Measurements from ENCODE around the gene CISD2.
"Not testable (repeated sequence)": the region's sequence is repeated elsewhere in the genome, so short reads cannot be mapped to it uniquely, and the experiment has no call there.

Gene CISD2, protein sequence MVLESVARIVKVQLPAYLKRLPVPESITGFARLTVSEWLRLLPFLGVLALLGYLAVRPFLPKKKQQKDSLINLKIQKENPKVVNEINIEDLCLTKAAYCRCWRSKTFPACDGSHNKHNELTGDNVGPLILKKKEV

DNA sequence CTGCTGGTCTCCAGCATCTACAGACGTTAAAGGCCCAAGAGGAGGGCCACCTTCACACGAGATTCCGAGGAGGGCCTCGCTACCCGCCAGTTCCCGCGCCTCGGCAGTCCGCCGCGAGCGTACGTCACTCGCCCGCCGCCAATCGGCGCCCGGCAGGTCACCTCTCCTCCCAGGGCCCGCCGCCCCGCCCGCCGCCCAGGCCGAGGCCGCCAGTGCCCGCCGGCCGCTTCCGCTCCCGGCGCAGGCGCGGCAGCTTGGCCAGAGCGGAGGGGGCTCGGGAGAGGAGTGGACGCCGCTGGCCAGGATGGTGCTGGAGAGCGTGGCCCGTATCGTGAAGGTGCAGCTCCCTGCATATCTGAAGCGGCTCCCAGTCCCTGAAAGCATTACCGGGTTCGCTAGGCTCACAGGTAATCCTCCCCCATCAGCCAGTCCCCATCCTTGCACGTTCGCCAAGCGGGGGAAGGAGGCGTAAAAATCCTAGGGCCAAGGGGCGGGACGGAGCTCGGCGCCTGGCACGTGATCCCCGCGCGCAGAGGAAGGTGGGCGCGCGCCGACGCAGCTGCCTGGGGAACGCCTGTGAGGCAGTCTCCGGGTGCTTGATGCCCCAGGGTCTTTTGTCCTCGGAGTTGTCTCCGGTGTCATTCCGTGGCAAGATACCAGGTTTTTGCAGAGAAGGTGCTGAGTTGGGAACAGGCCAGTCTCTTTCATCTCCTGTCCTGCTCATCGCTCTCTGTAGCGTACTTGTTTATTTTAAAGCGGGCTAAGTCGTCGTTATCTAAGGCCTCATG is at the start of gene CISD2:
Gene CISD2 (plus strand): TSS at position 212 of the 788 bp plus-strand sequence. CDS start 93 bp downstream, at position 305.
- peak; percentile 80 to 83 for DNase-seq (ENCODE audit: low read depth in 2 of 2)

DNA sequence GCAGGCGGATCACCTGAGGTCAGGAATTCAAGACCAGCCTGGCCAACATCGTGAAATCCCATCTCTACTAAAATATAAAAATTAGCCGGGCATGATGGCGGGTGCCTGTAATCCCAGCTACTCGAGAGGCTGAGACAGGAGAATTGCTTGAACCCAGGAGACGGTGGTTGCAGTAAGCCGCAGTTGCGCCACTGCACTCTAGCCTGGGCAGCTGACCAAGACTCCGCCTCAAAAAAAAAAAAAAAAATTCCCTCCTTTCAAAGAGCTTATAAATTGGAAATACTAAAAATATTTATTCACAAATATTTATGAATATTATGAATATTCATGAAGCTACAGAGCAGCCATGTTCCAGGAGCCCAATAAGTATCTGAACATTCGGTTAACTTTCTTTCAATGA is 49.7 kb upstream of the CISD2 start:
- not testable (repeated sequence) for DNase-seq (ENCODE audit: low read depth in 2 of 2)

DNA sequence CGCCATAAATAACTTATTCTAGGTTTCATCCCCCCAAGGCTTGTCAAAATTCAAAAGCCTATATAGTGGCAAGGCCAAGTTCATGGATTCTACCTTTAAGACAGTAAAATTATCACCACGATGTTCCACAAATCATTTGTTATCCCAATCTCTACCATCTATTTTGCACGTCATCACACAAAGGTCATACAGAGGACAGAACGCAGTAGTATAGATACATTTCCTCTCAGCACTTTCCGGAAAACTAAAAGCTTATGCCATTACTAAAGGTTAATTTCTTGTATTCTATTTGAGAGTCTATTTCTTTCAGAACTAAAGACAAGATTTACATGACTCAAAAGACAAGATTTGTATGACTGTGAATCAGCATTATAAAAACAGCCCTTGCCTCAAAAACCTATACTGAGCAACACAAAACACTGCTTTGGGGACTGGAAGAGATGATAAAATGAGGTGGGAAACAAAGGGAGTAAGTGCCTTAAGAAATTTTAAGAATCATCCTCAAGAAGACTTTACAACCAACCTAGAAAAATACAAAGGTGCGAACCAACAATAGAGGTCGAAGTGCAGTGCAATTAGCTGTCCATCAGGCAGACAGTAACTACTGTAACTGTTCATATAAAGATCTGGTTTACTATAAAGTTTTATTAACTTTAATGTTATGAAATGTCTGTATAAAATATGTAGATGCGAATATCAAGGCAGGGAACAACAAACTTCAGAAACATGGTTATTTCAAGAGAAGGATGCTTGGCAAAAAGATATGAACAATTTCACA is 49.0 kb upstream of the CISD2 start:
- DNase-seq (ENCODE audit: low read depth in 2 of 2), result no peak

DNA sequence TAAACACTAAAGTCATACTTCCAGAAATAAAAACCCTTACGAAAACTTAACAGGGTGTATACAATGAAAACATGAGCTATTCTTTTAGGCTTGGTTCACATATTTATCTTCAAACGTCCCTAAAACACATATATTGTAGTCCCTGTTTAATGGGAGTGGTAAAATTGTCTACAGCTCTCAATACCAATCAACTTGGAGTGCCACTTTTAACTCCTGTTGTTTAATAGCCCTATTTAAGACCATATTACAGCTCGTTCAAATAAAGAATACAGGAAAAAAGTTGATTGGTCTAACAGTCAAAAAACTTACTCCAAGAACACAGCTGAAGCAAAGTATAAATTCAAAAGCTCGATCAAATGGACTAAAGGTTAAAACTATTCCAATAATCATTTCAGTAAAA is 45.3 kb upstream of the CISD2 start:
- no peak for DNase-seq (ENCODE audit: low read depth in 2 of 2)

- no peak for DNase-seq (ENCODE audit: low read depth in 2 of 2)
Observed at GRCh38 chr4:102823897-102824296, 44.9 kb upstream of the CISD2 start.

GRCh38 chr4:102824398-102824797 is 44.4 kb upstream of the CISD2 start:
- DNase-seq (ENCODE audit: low read depth in 2 of 2), result no peak

- DNase-seq (ENCODE audit: low read depth in 2 of 2), result no peak
Observed at GRCh38 chr4:102825261-102826091, 43.3 kb upstream of the CISD2 start.

- DNase-seq (ENCODE audit: low read depth in 2 of 2), result no peak
Observed at GRCh38 chr4:102826105-102826889, 42.5 kb upstream of the CISD2 start.

DNA sequence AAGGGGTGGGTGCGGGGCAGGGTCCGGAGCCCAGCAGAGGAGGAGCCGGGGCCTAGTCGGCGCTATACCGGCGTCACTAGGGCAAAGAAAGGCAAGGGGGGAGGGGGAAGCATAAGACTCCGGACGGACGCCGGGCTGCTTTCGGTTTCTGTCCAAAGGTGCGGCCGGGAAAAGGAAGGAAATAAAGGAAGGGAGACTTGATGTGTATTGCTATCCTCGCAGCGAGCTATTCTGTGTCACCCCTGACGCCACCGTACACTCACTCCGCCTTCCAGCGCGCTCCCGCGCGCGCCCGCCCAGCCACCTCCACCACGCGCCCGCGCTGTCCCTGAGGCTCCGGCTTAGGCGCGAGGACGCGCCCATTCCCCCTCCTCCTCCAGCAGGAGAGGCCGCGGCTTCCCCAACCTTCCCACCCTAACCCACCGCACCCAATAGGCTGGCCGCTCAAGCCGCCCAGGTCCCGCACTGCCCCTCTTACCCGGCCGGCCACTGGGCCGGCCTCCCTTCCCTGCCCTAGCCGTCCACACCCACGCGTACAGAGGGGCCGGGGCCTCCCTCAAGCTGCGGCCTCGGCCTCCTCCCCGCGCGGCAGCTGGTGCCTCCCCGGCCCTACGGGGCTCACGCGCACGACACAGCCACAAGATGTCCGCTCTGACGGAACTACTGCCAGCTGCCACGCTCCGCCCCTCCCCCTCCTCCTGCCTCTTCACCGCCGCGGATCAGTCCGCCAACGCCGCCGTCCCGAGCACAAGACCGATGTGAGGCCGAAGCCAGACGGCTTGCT is 41.7 kb upstream of the CISD2 start, which contains the start of gene UBE2D3:
Gene UBE2D3 (minus strand): TSS at position 662 of the 784 bp plus-strand sequence. CDS start 1,043 bp downstream, outside the sequence.
- DNase-seq (ENCODE audit: low read depth in 2 of 2), result peak; percentile 93

- DNase-seq (ENCODE audit: low read depth in 2 of 2), result peak; percentile 95 to 97
Observed at GRCh38 chr4:102827674-102828496, 40.9 kb upstream of the CISD2 start.

- no peak for DNase-seq (ENCODE audit: low read depth in 2 of 2)
Observed at GRCh38 chr4:102828497-102828808, 40.3 kb upstream of the CISD2 start.

DNA sequence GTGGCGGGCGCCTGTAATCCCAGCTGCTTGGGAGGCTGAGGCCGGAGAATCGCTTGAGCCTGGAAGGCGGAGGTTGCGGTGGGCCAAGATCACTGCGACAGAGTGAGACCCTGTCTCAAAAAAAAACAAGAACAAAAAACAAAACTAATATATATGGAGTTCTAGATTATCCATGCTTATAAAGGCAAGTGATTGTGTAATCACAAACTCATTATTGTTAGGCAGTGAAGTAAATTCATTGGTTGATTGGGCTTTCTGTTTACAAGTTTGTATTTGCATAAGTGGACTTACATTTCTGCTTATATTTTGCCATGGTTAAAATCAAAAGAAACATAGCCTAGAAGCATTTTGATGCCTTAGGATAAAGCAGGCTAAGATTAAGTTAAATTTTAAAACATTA is 39.0 kb upstream of the CISD2 start:
- DNase-seq (ENCODE audit: low read depth in 2 of 2), result no peak

GRCh38 chr4:102832105-102832504 is 36.7 kb upstream of the CISD2 start:
- DNase-seq (ENCODE audit: low read depth in 2 of 2), result no peak

- DNase-seq (ENCODE audit: low read depth in 2 of 2), result no peak
Observed at GRCh38 chr4:102832667-102833066, 36.1 kb upstream of the CISD2 start.

GRCh38 chr4:102836596-102836995 is 32.2 kb upstream of the CISD2 start:
- no peak for DNase-seq (ENCODE audit: low read depth in 2 of 2)

- DNase-seq (ENCODE audit: low read depth in 2 of 2), result no peak
Observed at GRCh38 chr4:102842367-102842766, 26.4 kb upstream of the CISD2 start.

DNA sequence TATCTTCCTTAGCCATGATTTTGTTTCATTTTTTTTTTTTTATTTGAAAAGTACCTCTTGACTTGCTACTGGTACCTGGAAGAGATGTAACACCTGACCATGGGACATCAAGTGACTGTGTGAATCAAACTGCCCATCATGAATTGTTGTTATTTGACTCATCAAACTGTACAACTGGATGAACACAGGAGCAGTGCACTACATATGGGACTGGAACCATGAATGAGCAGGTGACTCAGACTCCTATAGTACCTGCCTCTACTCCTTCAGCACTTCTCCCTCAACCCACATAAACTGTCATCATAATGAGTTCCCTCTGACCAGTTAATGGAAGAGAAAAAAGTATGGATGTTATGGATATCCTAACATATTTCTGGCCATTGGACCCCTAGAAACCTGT is 25.5 kb upstream of the CISD2 start:
- no peak for DNase-seq (ENCODE audit: low read depth in 2 of 2)

GRCh38 chr4:102843938-102844337 is 24.9 kb upstream of the CISD2 start:
- no peak for DNase-seq (ENCODE audit: low read depth in 2 of 2)

DNA sequence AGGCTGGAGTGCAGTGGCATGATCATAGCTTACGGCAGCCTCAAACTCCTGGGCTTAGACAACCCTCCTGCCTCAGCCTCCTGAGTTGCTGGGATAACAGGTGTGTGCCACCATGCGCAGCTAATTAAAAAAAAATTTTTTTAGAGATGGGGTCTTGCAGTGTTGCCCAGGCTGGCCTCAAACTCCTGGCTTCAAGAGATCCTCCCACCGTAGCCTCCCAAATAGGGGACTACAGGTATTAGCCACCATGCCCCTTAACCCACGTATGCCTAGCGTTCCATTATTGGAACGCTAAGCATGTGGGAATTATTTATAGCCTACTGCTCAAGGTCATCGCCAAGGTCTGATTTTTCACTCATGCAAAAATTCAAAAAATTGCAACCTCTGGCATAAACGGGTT is 21.1 kb upstream of the CISD2 start:
- no peak for DNase-seq (ENCODE audit: low read depth in 2 of 2)
